ENCODE measurements around the gene RAB3IL1. TPM values are rescaled to one million over a fixed set of nuclear protein-coding genes. Genes with fewer than 3 reads are reported as not detected.

The RAB3IL1 gene
- total RNA-seq, 4 donors from 2014 or later, result 1.1 to 28.1 (median 5.7) TPM

GRCh38 chr11:61873588-61874376 lies 43.6 kb downstream of the RAB3IL1 start:
- no peak for TF ChIP-seq POLR2A (IDR thresholded peaks at IDR 0.05)
- TF ChIP-seq, protein P1, sequence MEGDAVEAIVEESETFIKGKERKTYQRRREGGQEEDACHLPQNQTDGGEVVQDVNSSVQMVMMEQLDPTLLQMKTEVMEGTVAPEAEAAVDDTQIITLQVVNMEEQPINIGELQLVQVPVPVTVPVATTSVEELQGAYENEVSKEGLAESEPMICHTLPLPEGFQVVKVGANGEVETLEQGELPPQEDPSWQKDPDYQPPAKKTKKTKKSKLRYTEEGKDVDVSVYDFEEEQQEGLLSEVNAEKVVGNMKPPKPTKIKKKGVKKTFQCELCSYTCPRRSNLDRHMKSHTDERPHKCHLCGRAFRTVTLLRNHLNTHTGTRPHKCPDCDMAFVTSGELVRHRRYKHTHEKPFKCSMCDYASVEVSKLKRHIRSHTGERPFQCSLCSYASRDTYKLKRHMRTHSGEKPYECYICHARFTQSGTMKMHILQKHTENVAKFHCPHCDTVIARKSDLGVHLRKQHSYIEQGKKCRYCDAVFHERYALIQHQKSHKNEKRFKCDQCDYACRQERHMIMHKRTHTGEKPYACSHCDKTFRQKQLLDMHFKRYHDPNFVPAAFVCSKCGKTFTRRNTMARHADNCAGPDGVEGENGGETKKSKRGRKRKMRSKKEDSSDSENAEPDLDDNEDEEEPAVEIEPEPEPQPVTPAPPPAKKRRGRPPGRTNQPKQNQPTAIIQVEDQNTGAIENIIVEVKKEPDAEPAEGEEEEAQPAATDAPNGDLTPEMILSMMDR (IDR thresholded peaks at IDR 0.05), result no peak
- Histone ChIP-seq H3K4me3 (no peak overlapping the region), H3K27me3 (no peaks in the 10 kb centered on the region), H3K9me3 (no peaks in the 10 kb centered on the region), H3K27ac (no peak overlapping the region), H3K4me1 (peaks cover 0 to 8% (median 2%) of the 10 kb centered on the region in 4 donors), H3K36me3 (no peaks in the 10 kb centered on the region)
- no peak for DNase-seq

GRCh38 chr11:61872935-61873565 lies 44.3 kb downstream of the RAB3IL1 start:
- no peaks in the 10 kb centered on the region for H3K36me3 ChIP-seq
- no peaks in the 10 kb centered on the region for H3K9me3 ChIP-seq
- no peak overlapping the region for H3K27ac ChIP-seq
- peaks cover 0 to 8% (median 2%) of the 10 kb centered on the region in 4 donors for H3K4me1 ChIP-seq
- H3K4me3 ChIP-seq, result no peak overlapping the region
- DNase-seq, result no peak
- no peak for TF ChIP-seq POLR2A (IDR thresholded peaks at IDR 0.05)
- TF ChIP-seq, protein P1 (IDR thresholded peaks at IDR 0.05), result no peak
- no peaks in the 10 kb centered on the region for H3K27me3 ChIP-seq

DNA sequence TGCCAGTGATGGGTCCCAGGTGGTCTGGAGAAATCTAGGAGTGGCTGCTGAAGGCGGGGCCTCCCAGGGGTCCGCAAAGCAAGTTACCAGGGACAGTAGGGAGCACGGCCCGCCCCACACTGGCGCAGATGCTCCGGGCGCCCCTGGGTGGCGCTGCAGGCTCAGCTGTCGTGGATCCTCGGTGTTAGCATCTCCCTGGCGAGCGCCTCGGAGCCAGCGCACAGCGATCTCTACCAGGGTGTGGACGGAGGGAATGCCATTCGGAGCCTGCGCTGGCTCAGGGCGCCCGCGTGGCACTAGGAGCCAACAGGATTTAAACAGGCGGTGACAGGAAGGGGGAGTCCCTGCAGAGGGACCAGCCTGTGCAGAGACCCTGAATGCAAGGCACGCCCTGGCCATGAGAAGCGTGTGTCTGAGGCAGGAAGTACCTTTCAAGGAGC lies 46.2 kb downstream of the RAB3IL1 start:
- peak overlapping the region in 1 of 4 donors; percentile 24 for H3K4me3 ChIP-seq
- peak; percentile 66 to 82 (median 81) for DNase-seq
- TF ChIP-seq, protein P1 (IDR thresholded peaks at IDR 0.05), result peak; percentile 74 to 91 (median 82)
- no peak for TF ChIP-seq POLR2A (IDR thresholded peaks at IDR 0.05)
- H3K9me3 ChIP-seq, result no peaks in the 10 kb centered on the region
- H3K27ac ChIP-seq, result no peak overlapping the region
- peaks cover 0 to 8% (median 2%) of the 10 kb centered on the region in 4 donors for H3K4me1 ChIP-seq
- no peaks in the 10 kb centered on the region for H3K36me3 ChIP-seq
- no peaks in the 10 kb centered on the region for H3K27me3 ChIP-seq

DNA sequence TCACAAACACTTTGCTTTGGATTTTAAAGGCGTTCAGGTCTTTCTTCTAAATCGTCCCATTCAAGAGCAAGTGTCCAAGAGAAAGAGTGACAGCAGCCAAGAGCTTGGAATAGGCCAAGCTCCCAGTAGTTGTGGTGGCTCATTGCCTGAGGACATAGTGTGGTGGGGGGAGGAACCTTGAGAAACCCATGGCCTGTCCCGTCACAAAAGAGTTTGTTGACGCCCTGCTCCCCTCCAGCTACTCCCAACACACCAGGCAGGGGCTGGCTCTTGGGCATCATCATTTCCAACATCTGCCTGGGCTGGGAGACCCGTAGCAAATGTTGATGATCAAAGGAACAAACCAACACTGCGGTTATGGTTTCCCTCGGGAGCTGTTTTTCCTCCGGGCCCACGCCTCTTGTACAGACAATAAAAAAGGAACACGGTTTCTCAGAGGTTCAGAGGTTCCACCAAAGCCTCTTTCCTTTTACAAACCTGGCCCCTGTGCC lies 46.8 kb downstream of the RAB3IL1 start:
- no peaks in the 10 kb centered on the region for H3K36me3 ChIP-seq
- no peak for TF ChIP-seq POLR2A (IDR thresholded peaks at IDR 0.05)
- TF ChIP-seq, protein P1 (IDR thresholded peaks at IDR 0.05), result no peak
- no peaks in the 10 kb centered on the region for H3K9me3 ChIP-seq
- no peaks in the 10 kb centered on the region for H3K27me3 ChIP-seq
- H3K27ac ChIP-seq, result no peak overlapping the region
- no peak overlapping the region for H3K4me3 ChIP-seq
- peaks cover 0 to 8% (median 2%) of the 10 kb centered on the region in 4 donors for H3K4me1 ChIP-seq
- no peak for DNase-seq

DNA sequence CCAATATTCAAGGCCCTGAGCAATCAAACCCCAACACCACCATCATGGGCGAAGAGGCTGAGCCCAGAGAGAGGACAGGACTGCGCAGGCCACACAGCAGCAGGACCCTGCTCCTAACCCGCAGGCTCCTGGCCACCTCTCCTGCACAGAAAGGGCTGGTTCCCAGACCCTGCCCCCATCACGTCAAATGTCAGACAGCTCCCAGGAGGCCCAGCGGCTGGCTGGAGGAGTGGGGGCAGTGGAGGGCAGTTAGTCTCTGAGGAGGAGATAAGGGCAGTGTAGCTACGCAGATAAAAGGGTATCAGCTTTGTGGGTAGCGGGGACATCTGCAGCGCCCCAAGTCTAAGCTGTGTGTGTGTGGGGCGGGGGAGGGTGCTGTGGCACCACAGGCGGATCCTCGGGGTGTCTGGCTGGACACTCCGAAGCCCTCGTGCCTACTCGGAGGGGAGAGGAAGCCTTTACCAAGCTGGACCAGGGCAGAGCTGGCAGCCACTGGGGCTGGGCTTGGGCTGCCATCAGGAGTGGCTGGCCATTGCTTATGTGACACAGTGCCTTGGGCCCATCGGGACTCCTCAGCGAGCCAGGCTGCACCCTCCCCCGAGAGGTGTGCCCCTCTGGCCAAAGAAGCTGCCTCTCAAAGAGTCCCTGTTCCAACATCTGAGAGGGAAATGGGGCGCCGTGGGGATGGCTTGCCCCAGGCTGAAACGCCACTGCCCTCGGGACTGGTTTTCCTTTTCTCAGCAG lies 47.5 kb downstream of the RAB3IL1 start:
- no peaks in the 10 kb centered on the region for H3K36me3 ChIP-seq
- no peaks in the 10 kb centered on the region for H3K9me3 ChIP-seq
- H3K27ac ChIP-seq, result no peak overlapping the region
- no peak overlapping the region for H3K4me3 ChIP-seq
- TF ChIP-seq POLR2A (IDR thresholded peaks at IDR 0.05), result no peak
- TF ChIP-seq, protein P1 (IDR thresholded peaks at IDR 0.05), result no peak
- no peak for DNase-seq
- peaks cover 0 to 8% (median 2%) of the 10 kb centered on the region in 4 donors for H3K4me1 ChIP-seq
- H3K27me3 ChIP-seq, result no peaks in the 10 kb centered on the region

Data from Peyer's patch (tissue), 4 donors.